Measurements from ENCODE around the gene MORN1.

The MORN1 gene

DNA sequence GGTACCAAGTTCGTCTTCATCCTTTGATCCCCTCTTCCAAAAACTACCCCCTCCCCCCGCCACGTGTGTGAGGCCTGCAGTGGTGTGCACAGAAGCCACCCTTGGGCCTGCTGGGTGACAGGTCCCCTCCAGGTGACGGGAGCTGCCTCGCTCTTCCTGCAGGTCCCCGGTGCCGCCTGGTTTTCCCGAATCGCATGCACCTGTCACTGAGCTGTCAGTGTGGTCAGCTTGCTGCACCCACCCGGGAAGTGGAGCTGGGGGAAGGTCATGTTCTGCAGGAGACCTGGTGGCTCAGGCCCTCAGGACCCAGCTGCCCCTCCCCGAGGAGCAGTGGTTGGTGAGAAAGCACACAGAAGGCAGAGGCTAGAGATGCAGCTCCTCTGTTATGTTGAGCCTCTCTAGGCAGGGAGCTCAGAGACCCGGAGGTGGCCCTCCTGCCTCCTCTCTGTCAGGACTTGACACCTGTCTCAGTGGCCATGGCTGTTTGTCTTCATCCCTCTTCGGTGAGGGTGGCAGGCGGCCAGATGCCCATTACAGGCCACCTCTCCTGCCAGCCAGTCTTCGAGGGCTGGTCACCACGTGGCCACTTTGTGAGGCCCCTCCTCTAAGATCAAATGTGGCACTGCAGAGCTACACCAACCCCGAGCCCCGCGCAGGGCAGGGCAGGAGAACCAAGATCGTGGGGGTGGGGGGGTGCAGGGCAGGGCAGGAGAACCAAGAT lies 102.4 kb downstream of the MORN1 start:
- Mint-ChIP-seq H3K36me3 (ENCODE audit: low read depth) (peaks cover 13% of the 10 kb centered on the region), H3K4me1 (ENCODE audit: low read depth) (peaks cover 77% of the 10 kb centered on the region), H3K27me3 (no peaks in the 10 kb centered on the region), H3K9me3 (no peaks in the 10 kb centered on the region), H3K27ac (peak overlapping the region; percentile 80), H3K4me3 (no peak overlapping the region)
- DNase-seq = no peak

DNA sequence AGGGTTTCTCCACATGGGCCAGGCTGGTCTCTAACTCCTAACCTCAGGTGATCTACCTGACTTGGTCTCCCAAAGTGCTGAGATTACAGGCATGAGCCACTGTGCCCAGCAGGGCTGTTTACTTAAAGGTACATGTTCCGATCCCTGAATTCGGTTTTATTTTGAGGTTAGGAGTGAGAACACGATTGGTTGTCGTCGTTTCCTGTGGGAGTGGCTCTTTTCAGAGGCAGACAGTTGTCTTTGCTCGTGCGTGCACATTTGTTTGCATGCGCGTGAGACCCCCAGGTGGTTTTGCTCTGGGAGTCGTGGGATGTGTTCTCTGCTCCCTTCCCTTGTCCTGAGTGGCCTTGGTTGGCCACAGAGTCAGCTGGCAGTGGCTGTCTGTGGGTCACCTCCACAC lies 103.0 kb downstream of the MORN1 start:
- peaks cover 9% of the 10 kb centered on the region for H3K36me3 Mint-ChIP-seq (ENCODE audit: low read depth)
- no peaks in the 10 kb centered on the region for H3K9me3 Mint-ChIP-seq
- peaks cover 74% of the 10 kb centered on the region for H3K4me1 Mint-ChIP-seq (ENCODE audit: low read depth)
- no peaks in the 10 kb centered on the region for H3K27me3 Mint-ChIP-seq
- no peak for DNase-seq
- H3K27ac Mint-ChIP-seq = peak overlapping the region; percentile 80
- H3K4me3 Mint-ChIP-seq = no peak overlapping the region

DNA sequence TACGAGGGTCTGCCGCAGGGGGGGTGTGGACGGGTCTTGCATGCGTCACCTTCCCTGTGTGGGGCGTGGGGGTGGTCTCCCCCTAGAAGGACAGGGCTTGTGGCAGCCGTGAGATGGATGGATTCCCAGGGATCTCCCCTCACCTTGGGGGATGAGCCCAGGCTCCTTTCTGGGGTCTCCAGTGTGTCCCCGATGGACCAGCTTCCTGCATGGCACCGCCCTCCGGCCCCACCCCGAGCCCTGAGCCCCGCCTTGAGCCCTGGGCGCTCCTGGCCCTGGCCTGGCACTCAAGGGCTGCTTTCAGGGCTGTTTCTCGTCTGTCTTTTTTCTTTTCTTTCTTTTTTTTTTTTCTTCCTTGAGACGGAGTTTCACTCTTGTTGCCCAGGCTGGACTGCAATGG lies 103.7 kb downstream of the MORN1 start:
- Mint-ChIP-seq H3K4me1 (ENCODE audit: low read depth) (peaks cover 70% of the 10 kb centered on the region), H3K4me3 (no peak overlapping the region), H3K27ac (peak overlapping the region; percentile 47), H3K36me3 (ENCODE audit: low read depth) (peaks cover 10% of the 10 kb centered on the region), H3K9me3 (no peaks in the 10 kb centered on the region), H3K27me3 (no peaks in the 10 kb centered on the region)
- no peak for DNase-seq

DNA sequence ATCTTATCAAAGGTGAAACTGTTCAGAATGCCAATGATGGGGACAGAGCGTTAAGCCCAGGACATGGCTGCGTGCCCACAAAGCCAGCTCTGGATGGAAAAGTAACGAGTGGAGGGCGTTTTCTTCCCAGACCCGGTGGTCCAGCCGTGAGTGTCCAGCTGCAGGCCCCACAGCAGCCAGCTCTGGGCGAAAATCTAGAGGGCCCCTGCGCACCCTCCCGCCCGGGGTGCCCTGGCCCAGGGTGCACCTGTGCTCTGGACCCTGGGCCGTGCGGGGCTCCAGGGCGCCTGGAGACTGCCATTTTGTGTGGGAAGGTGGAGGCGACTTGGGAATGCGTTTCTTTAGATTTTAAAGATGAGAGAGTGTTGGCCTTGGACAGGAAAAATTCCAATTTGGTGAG lies 104.4 kb downstream of the MORN1 start:
- H3K27me3 Mint-ChIP-seq = no peaks in the 10 kb centered on the region
- peak overlapping the region; percentile 27 for H3K27ac Mint-ChIP-seq
- H3K9me3 Mint-ChIP-seq = no peaks in the 10 kb centered on the region
- H3K4me1 Mint-ChIP-seq (ENCODE audit: low read depth) = peaks cover 62% of the 10 kb centered on the region
- no peak overlapping the region for H3K4me3 Mint-ChIP-seq
- H3K36me3 Mint-ChIP-seq (ENCODE audit: low read depth) = peaks cover 11% of the 10 kb centered on the region
- no peak for DNase-seq

DNA sequence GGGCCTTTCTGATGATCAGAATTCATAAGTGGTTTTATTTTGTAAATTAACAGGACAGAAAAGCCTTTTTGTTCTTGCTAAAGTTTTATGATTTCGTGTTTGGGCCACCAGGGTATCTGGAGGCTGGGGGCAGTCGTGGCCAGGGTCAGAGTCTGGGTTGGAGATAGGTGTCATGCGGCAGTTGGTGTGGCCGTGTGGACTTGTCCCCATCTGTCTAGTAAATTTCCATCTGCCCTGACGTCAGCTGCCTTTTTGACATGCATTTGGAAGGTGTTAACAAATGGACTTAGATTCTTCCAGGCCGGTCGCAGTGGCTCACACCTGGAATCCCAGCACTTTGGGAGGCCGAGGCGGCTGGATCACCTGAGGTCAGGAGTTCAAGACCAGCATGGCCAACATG lies 106.4 kb downstream of the MORN1 start:
- Mint-ChIP-seq H3K27me3 (no peaks in the 10 kb centered on the region), H3K36me3 (ENCODE audit: low read depth) (peaks cover 9% of the 10 kb centered on the region), H3K4me3 (no peak overlapping the region), H3K27ac (no peak overlapping the region), H3K4me1 (ENCODE audit: low read depth) (peaks cover 43% of the 10 kb centered on the region), H3K9me3 (no peaks in the 10 kb centered on the region)
- no peak for DNase-seq

DNA sequence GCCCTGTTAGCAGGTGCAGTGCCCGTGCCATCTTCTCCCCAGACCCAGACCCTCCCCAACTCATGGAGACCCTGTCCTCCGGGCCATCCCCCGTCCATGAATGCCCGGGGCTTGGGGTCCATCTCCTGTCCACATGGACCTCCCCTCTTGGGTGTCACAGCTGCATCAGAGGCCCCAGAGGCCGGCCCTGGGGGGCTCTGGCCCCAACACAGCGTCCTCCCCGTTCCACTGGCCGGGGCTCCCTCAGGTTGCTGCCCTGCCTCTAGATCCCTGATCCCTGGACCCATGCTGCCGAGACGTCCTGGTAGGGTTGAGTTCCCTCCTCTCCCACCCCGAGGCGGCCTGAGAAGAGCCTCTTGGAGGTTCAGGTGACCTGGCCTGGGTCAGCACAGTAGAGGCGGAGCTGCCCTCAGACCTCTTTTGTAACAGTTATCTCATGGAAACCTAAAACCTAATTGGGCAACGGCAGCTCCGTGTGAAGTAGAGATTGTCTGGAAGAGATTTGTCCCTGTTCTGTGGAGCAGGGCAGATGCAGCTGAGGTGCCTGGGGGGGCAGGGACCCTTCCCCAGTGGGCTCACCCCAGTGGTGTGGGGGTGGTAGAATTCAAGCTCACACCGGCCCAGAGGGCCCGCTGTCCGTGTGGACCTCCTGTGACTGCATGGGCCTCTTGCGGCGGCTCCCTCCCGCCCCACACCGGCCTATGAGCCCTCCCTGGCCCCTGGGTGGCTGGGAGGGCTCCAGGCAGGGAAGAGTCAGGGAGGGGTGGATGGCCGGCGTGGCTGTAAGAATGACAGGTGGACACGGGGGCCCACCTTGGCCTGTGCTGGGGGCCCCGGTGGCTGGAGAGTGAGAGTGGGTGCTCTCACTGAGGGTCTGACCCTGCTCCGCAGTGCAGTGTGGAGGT lies 107.1 kb downstream of the MORN1 start:
- no peak overlapping the region for H3K4me3 Mint-ChIP-seq

DNA sequence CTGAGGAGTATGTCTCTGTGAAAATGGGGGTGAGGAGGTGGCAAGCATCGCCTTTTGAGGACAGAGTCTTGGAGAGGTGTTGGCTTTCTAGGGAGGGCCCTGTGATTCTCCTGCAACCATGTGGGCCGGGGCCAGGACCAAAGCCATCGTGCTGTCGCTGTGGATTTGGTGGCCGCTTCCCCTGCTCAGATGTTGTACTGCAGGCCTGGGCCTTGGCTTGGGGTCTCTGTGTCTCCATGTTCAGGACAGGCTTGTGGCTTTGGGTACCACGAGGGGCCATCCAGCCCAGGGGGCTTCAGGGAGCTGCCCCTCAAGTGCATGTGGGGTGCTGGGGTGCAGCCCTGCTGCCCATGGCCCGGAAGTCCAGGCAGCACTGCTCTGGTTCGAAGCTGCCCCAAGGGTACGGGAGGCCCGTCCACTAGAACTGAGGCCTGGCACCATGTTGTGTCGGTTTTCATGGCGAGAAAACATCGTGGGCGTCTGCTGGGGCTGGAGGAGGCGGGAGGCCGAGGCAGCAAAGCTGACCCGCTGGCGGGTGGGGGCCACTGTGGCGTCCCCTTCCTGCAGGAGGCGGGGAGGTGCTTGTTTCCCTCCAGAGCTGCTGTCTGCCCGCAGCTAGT lies 107.9 kb downstream of the MORN1 start:
- no peak overlapping the region for H3K27ac Mint-ChIP-seq
- DNase-seq = no peak
- peaks cover 34% of the 10 kb centered on the region for H3K4me1 Mint-ChIP-seq (ENCODE audit: low read depth)
- H3K9me3 Mint-ChIP-seq = no peaks in the 10 kb centered on the region
- H3K4me3 Mint-ChIP-seq = no peak overlapping the region
- H3K36me3 Mint-ChIP-seq (ENCODE audit: low read depth) = peaks cover 12% of the 10 kb centered on the region
- H3K27me3 Mint-ChIP-seq = no peaks in the 10 kb centered on the region

More for the DNA sequence above, 107.1 kb downstream of the MORN1 start:
- Mint-ChIP-seq H3K27ac (no peak overlapping the region), H3K27me3 (no peaks in the 10 kb centered on the region), H3K36me3 (ENCODE audit: low read depth) (peaks cover 10% of the 10 kb centered on the region), H3K9me3 (no peaks in the 10 kb centered on the region), H3K4me1 (ENCODE audit: low read depth) (peaks cover 38% of the 10 kb centered on the region)
- DNase-seq = no peak

DNA sequence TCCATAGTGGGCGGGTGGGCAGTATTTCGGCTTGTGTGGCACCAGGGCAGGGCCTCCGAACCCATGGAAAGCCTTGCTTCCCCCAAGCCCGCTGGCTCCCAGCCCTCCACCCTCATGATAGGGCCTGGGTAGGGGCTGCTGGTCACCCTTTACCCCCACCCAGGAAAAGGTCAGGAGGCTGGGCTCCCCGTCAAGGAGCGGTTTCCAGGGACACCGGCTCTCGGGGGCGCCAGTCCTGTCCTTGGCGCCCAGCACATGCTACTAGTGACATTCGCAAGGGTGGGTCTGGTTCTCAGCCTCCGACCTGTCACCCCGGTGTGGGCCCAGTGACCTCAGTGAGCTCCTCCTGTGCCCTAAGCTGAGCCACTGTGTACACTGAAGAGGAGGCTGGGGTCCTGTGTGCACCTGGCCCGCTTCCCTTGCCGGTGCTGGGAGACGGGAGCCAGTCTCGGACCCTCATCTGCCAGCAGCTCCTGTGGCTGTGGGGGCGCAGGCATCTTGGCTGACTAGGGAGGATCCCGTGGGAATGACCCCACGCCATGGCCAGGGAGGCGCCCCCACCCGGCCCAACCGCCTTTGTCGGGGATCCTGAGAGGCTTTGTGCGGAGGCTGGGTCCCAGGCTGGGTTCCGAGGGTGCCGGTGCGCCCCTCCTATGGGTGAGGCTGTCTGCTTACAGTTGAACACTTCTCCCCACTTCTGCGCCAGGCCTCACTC lies 108.6 kb downstream of the MORN1 start:
- H3K9me3 Mint-ChIP-seq = no peaks in the 10 kb centered on the region
- DNase-seq = no peak
- no peak overlapping the region for H3K4me3 Mint-ChIP-seq
- peaks cover 34% of the 10 kb centered on the region for H3K4me1 Mint-ChIP-seq (ENCODE audit: low read depth)
- no peak overlapping the region for H3K27ac Mint-ChIP-seq
- H3K27me3 Mint-ChIP-seq = no peaks in the 10 kb centered on the region
- peaks cover 14% of the 10 kb centered on the region for H3K36me3 Mint-ChIP-seq (ENCODE audit: low read depth)

DNA sequence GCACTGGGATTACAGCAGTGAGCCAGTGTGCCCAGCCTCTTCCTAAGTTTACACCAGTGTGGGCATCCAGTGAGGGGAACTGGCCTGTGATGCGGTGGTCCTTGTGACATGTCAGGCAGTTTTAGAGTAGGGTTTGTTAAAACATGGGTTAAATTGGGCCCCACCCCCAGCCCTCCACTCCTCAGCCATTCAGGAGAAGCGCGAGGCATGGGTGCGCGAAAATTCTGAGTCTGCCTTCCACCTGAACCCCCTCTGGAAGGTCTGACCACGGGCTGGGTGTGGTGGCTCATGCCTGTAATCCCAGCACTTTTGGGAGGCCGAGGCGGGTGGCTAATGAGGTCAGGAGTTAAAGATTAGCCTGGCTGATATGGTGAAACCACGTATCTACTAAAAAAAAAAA lies 111.5 kb downstream of the MORN1 start:
- Mint-ChIP-seq H3K27me3 (no peaks in the 10 kb centered on the region), H3K4me1 (ENCODE audit: low read depth) (peaks cover 49% of the 10 kb centered on the region), H3K9me3 (no peaks in the 10 kb centered on the region), H3K36me3 (ENCODE audit: low read depth) (peaks cover 20% of the 10 kb centered on the region), H3K4me3 (no peak overlapping the region), H3K27ac (peak overlapping the region; percentile 29)
- DNase-seq = no peak

DNA sequence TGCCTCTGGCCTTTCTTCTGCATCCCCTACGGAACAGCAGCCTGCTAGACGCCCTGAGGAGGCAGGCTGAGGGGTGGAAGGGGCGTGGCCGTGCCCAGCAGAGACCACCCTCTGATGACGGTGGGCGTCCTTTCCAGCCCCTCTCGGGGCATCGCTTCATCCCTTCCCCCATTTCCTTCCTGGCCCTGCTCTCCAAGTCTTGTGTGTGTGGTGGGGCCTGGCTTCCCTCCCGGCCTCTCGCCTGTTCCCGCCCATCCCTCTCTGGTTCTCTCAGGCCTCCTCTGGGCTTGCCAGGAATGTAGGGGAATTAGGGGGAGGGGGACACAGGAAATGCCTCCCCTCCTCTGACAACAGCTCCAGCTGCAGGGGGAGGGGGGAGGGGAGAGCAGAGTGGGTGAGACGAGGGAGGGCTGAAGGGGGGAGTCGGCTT lies 112.1 kb downstream of the MORN1 start:
- Mint-ChIP-seq H3K4me1 (ENCODE audit: low read depth) (peaks cover 53% of the 10 kb centered on the region), H3K27me3 (no peaks in the 10 kb centered on the region), H3K36me3 (ENCODE audit: low read depth) (peaks cover 20% of the 10 kb centered on the region), H3K27ac (peak overlapping the region; percentile 50), H3K9me3 (no peaks in the 10 kb centered on the region), H3K4me3 (no peak overlapping the region)
- DNase-seq = no peak

DNA sequence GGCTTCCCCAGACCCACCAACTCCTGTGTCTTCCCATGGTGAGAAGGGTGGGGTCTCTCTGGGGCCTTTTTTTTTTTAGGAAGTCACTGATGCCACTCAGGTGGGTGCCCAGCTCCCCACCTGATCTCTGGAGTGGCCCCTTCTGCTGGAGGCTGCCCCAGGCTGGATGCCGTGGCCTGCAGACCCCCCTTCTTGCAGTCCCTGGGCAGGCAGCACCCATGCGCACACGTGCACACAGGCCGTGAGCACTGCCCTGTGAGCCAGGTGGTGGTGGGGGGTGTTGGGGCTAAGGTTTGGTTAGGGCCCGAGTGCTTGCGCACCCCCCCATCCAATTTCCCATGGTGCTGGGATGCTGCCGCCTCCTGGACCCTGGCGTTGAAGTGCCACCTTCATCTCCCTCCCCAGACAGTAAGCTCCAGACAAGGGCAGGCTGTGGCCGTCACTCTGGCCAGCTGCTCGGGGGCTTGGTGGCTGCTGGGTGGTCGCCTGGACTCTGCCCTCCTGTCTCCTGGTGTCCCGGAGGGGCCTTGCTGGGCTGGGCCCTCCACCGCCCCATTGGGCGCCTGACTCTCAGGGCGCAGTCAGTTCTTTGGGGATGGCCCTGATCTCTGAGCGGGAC lies 112.7 kb downstream of the MORN1 start:
- Mint-ChIP-seq H3K4me1 (ENCODE audit: low read depth) (peaks cover 57% of the 10 kb centered on the region), H3K36me3 (ENCODE audit: low read depth) (peaks cover 20% of the 10 kb centered on the region), H3K4me3 (no peak overlapping the region), H3K27ac (peak overlapping the region; percentile 50), H3K9me3 (no peaks in the 10 kb centered on the region), H3K27me3 (no peaks in the 10 kb centered on the region)
- DNase-seq = no peak

DNA sequence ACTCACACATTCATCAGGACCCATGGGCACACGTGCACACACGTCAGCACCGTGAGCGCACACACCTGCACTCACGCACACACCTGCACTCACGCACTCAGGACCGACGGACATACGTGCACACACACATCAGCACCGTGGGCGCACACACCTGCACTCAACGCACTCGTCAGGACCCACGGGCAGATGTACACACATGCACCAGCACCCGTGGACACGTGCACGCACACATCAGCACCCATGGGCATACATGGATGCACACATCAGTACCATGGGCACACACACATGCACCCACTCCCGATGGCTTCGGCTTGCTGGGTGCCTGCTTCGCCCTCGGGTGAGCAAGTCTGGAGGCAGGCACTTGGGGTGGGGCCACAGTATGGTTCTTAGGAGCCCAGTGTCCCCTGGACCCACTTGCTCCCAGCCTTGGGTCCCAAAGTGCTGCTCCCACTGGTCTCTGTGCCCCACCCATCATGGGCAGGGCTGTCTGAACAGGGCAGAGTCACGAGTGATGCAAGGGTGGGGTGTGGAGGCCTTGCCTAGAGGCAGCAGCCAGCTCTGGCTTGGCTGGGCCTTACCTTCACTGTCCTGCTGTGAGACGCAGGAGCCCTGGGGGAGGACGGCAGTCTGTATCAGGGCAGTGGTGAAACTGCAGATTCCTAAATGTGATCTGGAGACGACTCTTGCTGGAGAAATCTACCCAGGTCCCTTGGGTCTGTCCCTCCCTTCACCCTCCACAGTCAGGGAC lies 113.4 kb downstream of the MORN1 start:
- Mint-ChIP-seq H3K27me3 (no peaks in the 10 kb centered on the region), H3K27ac (peak overlapping the region; percentile 84), H3K4me3 (no peak overlapping the region)

DNA sequence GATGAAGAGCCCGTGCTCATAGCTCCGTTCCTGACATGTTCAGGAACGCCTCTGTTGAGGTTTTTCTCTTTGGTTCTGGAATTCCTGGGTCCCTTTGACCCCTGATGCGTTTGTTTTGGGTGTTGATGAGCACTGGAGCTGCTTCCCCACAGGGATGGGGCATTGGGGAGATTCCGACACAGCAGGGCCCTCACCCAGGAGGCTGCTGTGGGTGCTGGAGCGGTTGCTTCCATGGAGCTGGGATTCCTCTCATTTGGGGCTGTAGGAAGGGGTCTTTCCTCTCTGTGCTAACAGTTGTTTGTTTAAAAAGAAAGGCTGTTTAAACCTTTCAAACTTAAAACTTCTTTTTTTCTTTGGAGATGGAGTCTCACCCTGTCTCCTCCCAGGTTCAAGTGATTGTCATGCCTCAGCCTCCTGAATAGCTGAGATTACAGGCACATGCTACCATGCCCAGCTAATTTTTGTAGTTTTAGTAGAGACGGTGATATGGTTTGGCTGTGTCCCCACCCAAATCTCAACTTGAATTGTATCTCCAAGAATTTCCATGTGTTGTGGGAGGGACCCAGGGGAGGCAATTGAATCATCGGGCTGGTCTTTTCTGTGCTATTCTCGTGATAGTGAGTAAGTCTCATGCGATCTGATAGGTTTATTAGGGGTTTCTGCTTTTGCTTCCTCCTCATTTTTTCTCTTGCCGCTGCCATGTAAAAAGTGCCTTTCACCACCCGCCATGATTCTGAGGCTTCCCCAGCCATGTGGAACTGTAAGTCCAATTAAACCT lies 114.4 kb downstream of the MORN1 start:
- no peak for DNase-seq
- Mint-ChIP-seq H3K27ac (peak overlapping the region; percentile 84), H3K9me3 (no peaks in the 10 kb centered on the region), H3K27me3 (no peaks in the 10 kb centered on the region), H3K4me3 (no peak overlapping the region), H3K4me1 (ENCODE audit: low read depth) (peaks cover 67% of the 10 kb centered on the region), H3K36me3 (ENCODE audit: low read depth) (peaks cover 17% of the 10 kb centered on the region)

More for the DNA sequence above, 113.4 kb downstream of the MORN1 start:
- no peak for DNase-seq
- Mint-ChIP-seq H3K36me3 (ENCODE audit: low read depth) (peaks cover 20% of the 10 kb centered on the region), H3K9me3 (no peaks in the 10 kb centered on the region), H3K4me1 (ENCODE audit: low read depth) (peaks cover 58% of the 10 kb centered on the region)

Data from activated T-cell treated with anti-CD3 and anti-CD28 coated beads, Interleukin-2, amount 50 U/mL, for 24 hours (primary cell).